Sigmoid colon (tissue), 4 donors: ENCODE measurements around the gene MIA2.

Source experiments
- CTCF ChIP-seq, 4 experiments: fragments of 450-650 bp in 3 of 4; fragments of 200-600 bp in 1 of 4; IDR thresholded peaks; one replicate each; pipeline ENCODE4 v1.5.1; 2016 to 2019; ENCODE audit warnings: antibody characterized with exemption in 4 of 4, mild to moderate bottlenecking in 3 of 4, moderate library complexity in 2 of 4
- POLR2A ChIP-seq, 2 donors: fragments of 450-650 bp; IDR thresholded peaks; one replicate each; pipeline ENCODE4 v1.6.1; 2016; ENCODE audit warnings: antibody characterized with exemption in 2 of 2, mild to moderate bottlenecking in 2 of 2, moderate library complexity in 2 of 2
- POLR2AphosphoS5 ChIP-seq, 4 donors: sonication (generic); formaldehyde crosslinking; IDR thresholded peaks; one replicate each; pipeline ENCODE4 v1.6.1; 2017; ENCODE audit warnings: antibody characterized with exemption in 4 of 4

- TF ChIP-seq CTCF (IDR thresholded peaks at IDR 0.05) (no peak), POLR2AphosphoS5 (IDR thresholded peaks at IDR 0.05) (no peak), POLR2A (IDR thresholded peaks at IDR 0.05) (no peak)
Measured at GRCh38 chr14:39186941-39187525, 46.7 kb upstream of the MIA2 start.
